ENCODE measurements around the gene INTS11.
A peak's percentile ranks its signal among the peaks of the same experiment; 100 is the strongest.

The INTS11 gene

DNA sequence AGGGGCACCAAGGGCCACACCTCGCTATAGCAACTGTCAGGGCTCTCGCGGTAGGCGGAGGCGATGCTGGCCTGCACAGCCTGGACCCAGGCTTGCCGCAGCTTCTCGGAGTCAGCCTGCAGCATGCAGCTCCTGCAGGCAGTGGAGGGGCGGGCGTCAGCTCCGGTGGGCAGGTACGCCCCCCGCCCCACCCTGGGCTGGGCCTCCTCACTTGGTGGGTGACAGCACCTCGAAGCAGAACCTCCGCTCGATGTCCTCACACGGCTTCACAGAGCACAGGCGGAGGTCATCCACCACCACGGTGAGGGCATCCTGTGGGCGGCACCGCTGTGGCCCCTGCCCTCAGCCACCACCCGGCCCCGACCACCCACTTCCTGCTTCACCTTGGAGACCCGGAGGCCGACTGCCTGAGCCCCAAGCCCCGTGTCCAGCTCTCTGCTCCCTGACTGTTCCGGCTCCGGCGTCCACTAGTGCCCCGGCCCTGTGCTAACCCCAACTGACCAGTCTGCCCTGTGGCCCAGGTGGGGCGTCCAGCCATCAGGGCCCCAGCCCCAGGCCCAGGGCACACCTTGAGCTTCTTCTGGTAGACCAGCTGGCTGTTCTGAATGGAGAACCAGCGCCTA is 26.5 kb downstream of the INTS11 start:
- no peak for DNase-seq

DNA sequence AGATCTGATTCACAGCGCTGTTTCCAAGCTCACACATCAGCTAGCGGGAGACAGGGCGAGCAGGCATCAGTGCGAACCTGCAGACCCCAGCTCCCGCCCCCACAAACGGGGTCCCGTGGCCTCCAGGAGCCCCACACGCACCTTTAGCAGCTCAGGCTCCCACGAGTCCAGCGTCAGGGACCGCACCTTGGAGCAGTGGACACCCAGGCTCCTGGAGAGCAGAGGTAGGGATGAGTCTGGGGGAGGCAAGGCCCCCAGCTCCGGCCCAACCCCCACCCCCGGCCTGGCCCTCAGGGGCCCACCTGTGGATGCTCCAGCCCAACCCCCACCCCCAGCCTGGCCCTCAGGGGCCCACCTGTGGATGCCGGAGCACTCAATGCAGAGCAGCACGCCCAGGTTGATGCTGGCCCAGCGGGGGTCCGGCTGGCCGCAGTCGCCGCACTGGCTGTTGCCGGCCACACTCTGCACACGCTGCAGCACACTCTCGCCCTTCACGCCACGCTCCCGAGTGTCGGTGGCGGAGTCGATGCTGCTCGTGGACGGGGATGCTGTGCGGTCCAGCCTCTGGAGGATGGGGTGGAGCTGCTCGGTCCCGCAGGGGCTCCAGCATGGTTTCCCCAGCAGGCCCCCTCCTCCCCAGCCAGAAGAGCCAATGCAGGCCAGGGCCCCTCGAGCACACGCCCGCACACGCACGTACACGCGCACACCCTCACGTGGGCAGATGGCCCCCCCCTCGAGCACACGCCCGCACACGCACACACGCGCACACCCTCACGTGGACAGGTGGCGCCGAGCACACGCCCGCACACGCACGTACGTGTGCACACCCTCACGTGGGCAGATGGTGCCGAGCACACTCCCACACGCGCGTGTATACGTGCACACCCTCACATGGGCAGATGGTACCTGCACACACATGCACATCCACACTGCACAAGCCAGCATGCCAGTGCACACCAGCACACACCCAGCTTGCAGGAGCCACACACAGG is 28.1 kb downstream of the INTS11 start:
- no peak for DNase-seq

DNA sequence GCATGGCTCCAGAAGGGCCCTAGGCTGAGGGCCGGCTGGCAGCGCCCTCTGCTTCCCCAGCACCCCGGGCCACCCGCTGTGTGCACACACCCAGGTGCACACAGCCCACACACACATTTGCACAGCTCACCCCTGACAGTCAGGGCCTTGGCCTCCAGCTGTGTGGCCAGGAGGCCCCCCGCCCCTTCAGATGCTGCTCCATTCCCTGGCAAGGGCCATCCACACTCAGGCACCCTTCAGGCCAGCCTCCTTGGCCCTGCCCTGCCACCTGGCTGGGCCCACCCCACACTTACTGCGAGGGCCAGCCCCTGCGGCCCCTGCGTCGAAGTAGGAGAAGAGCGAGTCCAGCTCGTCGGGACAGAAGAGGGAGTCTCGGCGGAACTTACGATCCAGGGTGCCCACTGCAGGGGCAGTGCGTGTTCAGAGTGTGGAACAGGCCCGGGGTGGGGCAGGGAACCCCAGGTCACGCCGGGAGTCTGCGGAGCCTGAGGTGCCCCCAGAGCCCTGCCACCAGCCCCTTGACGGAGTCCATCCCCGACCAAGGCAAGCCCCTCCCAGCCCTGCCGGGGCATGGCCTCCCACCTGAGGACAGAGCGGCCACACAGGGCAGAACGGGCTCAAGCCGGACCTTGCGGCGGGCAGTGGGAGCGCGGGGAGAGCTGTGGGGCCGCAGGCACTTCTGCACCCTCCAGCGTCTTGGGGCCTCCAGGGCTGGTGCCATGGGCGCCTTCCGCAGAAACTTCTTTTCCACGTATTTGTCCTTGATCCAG is 29.1 kb downstream of the INTS11 start:
- DNase-seq = no peak

DNA sequence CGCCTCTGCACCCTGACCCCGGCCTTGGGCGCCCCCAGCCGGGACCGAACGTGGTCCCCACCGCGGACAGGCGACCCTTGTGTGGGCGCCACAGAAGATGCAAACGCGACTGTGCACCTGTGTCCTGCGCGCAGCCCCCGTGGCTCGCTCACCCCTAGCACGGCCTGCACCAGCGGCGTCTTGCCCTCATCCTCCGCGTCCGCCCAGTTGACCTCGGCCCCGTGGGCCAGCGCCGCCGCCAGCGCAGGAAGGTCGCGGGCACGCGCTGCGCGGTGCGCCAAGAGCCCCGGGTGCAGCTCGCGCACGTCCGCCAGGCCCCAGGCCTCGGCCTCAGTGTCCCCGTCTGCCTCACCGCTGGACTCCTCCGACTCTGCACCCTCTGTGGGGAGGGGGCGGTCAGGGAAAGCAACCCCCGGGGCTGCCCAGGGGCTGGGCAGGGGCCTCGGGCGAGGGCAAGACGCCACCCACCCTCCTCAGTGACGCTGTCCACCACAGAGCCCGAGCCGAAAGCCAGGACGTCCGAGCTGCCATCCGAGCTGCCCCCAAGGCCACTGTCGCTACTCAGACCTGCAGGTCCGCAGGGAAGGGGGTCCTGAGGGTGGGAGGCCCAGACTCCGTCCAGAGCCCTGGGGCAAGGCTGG is 30.1 kb downstream of the INTS11 start:
- DNase-seq = no peak

- DNase-seq = no peak
Measured at GRCh38 chr1:1293263-1294249, 30.9 kb downstream of the INTS11 start.

DNA sequence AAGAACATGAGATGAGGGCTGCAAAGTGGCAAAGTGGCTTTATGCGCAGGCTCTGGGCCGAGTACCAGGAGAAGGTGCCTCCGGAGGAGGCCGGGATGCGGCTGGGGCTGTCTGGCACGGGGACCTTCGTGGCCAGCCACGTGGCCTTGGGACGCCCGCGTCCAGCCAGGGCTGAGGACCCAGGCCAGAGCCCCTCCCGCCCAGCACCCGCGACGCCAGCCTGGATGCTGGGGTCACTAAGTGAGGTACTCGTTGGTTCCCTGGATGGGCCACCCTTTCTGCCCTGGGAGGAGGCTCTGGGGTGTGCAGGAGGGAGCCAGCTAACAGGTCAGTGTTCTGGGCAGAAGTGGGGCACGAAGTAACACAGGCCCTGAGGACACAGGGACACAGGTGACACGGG is 31.6 kb downstream of the INTS11 start:
- no peak for DNase-seq

DNA sequence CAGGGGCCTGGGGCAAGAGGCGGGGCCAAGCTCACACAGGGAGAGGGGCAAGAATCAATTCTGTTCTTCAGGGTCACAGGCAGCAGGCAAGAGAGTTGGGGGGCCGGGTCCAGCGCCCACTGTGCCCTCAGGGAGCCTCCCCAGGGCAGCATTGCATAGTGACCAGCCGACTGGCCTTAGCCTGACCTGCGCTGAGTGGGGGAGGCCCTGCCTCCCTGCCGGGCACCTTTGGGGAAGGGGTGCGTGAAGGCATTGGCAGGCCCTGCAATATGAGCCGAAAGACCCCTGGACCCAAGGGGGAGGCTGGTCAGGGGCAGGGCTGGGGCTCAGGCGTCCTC is 32.0 kb downstream of the INTS11 start:
- no peak for DNase-seq

- peak; percentile 46 to 60 for DNase-seq
Measured at GRCh38 chr1:1291548-1292441, 32.7 kb downstream of the INTS11 start.

DNA sequence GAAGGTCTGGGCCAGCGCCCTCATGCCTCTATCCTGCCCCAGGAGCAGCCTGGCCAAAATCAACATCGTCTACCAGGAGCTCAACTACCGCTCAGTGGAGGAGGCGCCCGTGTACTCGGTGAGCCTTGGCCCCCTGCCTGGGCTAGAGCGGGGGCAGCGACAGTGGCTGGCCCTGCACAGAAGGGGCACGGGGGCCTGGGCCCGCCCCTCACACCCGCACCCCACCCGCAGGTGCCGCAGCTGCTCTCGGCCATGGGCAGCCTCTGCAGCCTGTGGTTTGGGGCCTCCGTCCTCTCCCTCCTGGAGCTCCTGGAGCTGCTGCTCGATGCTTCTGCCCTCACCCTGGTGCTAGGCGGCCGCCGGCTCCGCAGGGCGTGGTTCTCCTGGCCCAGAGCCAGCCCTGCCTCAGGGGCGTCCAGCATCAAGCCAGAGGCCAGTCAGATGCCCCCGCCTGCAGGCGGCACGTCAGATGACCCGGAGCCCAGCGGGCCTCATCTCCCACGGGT is 33.4 kb downstream of the INTS11 start:
- peak in 1 of 2 experiments; percentile 35 for DNase-seq

GRCh38 chr1:1290238-1290731 is 34.2 kb downstream of the INTS11 start:
- no peak for DNase-seq

GRCh38 chr1:1287288-1288110 is 37.0 kb downstream of the INTS11 start:
- no peak for DNase-seq

GRCh38 chr1:1286313-1287261 is 37.9 kb downstream of the INTS11 start:
- DNase-seq = no peak

DNA sequence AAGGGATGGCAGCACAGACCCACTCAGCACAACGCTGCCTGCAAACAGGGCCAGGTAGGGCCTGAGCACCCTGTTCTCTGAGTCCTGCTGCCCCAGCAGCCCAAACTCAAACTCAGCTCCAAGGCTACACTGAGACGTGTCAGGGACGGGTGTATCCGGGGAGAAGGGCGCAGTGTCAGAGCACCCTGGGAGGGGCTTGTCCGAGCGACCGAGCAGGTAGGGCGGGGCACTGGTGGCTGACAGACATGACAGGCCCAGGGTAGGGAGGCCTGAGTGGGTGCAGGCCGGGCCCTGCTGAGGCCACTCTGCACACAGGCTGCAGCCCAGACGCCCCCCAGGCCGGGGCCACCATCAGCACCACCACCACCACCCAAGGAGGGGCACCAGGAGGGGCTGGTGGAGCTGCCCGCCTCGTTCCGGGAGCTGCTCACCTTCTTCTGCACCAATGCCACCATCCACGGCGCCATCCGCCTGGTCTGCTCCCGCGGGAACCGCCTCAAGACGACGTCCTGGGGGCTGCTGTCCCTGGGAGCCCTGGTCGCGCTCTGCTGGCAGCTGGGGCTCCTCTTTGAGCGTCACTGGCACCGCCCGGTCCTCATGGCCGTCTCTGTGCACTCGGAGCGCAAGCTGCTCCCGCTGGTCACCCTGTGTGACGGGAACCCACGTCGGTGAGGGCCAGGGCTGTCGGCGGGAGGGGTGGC is 38.7 kb downstream of the INTS11 start:
- no peak for DNase-seq

GRCh38 chr1:1285102-1285571 is 39.3 kb downstream of the INTS11 start:
- no peak for DNase-seq

DNA sequence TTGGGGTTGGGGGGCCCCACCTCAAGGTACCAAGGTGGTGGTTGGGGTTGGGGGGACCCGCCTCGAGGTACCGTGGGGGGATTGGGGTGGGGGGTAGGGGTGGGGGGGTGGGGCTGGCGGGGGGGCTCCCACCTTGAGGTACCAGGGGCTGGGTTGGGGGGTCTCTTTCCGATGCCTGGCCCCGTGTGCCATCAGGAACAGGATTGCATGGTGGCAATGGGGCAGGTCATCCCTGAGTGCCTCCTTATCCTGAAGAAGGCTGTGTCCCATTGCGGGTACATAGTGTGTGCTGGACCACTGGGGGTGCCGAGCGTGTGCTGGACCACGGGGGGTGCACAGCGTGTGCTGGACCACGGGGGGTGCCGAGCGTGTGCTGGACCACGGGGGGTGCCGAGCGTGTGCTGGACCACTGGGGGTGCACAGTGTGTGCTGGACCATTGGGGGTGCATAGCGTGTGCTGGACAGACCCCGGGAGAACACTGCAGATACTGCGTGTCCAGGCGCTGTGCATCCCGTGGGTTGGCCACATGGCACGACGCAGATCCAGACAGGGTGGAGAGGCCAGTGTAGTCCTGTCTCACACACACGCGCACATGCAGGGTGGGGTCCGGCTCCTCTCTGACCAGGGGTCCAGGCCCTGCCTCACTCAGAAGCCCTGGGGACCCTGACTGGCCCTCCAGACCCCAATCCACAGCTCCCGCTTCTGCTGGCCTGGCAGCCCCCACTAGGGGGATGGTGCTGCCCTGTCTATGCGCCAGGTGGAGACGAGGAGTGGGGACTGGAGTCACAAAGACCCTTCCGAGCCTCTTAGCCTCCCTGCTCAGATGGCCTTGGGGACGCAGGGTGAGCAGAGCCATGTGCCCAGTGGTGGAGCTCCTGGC is 40.0 kb downstream of the INTS11 start:
- DNase-seq = no peak

- no peak for DNase-seq
Measured at GRCh38 chr1:1283821-1284220, 40.6 kb downstream of the INTS11 start.
